ENCODE results near the gene PHF21A. TPM values are rescaled to one million over a fixed set of nuclear protein-coding genes. Genes with fewer than 3 reads are reported as not detected.
A peak's percentile ranks its signal among the peaks of the same experiment; 100 is the strongest.

Gene PHF21A
- total RNA-seq, 4 donors from 2014 or later, result 9.8 to 20.2 (median 15.4) TPM

DNA sequence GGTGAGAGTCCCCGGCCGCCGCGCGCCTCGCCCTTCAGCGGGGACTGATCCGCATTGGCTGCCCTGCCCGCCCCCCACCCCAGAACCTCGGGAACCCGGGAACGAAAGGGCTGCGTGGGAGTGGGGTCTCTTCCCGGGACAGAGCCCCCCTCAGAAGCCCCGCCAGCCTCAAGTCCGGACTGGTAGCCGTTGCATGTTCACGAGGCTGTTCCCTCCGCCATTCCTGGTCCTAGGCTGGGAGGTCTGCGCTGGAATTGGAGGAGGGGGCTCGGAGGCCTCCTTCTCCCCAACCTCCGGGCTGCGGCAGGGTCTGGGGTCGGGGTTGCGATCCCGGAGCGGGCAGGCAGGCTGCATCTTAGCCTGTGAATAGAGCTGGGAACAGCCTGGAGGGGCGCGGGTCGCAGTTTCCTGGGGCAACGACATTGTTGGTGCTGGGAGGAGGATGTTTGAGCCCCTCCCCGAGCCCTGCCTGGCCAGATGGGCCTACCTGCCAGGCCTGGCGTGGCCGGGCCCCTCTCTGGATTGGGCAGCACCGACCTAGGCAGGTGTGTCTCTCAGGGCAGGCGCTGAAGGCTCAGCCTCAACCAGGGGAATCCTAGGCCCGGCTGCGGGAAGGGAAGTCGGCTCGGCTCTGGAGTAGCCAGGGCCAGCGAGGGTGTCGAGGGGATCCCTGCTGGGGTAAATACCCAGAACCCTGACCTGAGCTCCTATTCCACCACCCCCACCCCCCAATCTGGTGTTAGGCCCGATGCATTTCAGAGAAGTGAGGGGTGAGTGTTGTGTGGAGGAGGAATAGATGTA lies 235.1 kb downstream of the PHF21A start:
- H3K27ac ChIP-seq, result no peak overlapping the region
- H3K27me3 ChIP-seq, result no peaks in the 10 kb centered on the region
- TF ChIP-seq POLR2A (IDR thresholded peaks at IDR 0.05), result no peak
- TF ChIP-seq, protein P1, sequence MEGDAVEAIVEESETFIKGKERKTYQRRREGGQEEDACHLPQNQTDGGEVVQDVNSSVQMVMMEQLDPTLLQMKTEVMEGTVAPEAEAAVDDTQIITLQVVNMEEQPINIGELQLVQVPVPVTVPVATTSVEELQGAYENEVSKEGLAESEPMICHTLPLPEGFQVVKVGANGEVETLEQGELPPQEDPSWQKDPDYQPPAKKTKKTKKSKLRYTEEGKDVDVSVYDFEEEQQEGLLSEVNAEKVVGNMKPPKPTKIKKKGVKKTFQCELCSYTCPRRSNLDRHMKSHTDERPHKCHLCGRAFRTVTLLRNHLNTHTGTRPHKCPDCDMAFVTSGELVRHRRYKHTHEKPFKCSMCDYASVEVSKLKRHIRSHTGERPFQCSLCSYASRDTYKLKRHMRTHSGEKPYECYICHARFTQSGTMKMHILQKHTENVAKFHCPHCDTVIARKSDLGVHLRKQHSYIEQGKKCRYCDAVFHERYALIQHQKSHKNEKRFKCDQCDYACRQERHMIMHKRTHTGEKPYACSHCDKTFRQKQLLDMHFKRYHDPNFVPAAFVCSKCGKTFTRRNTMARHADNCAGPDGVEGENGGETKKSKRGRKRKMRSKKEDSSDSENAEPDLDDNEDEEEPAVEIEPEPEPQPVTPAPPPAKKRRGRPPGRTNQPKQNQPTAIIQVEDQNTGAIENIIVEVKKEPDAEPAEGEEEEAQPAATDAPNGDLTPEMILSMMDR (IDR thresholded peaks at IDR 0.05 in 4 of 5, conservative IDR thresholded peaks at IDR 0.05 in 1 of 5), result no peak
- ATAC-seq (peak in 1 of 2 donors; percentile 7), DNase-seq (no peak)
- in situ Hi-C loops (cut with MboI; ENCODE audit: low sequenced_read_pairs in 4 of 4) (no loop called here), intact Hi-C loops (cut with DNase I; ENCODE audit: low total_unique reads) (no loop called here)
- H3K9me3 ChIP-seq, result no peaks in the 10 kb centered on the region
- peaks cover 5 to 6% of the 10 kb centered on the region in 2 donors for H3K4me1 ChIP-seq
- peak overlapping the region; percentile 25 to 52 (median 51) for H3K4me3 ChIP-seq
- H3K36me3 ChIP-seq, result peaks cover 0 to 11% of the 10 kb centered on the region in 2 donors

DNA sequence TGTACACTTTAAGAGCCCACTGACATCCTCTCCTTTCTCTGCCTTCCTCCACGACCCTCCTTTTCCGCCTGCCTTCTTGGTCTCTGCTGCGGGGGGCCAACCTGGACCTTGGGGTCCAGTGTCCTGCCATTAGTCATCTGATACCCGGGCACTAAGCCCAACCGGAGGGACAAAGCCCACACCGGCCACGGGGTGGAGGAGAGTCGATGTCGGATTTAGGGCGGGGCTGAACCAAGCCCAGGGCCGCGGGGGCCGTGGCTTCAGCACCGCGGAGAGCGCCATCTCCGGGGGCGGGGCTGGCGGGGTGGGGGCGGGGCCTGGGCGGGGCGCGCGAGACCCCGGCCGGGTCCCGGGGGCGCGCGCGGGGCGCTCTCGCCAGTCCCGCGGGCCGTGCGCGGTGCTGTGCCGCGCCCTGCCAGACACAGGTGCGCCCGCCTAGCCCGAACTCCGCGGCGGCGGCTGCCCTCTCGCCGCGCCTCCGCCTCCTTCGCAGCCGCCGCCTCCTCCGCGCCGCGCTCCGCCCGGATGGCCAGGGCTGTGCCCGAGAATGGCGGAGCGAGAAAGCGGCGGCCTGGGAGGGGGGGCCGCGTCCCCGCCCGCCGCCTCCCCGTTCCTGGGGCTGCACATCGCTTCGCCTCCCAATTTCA lies 235.9 kb downstream of the PHF21A start, which contains the start of gene MAPK8IP1:
TSS of gene MAPK8IP1 (plus strand) at position 378 of the 647 bp plus-strand sequence. CDS start at position 548, 170 bp downstream.
- in situ Hi-C loops (cut with MboI; ENCODE audit: low sequenced_read_pairs in 4 of 4) (no loop called here), intact Hi-C loops (cut with DNase I; ENCODE audit: low total_unique reads) (no loop called here)
- Histone ChIP-seq H3K36me3 (peaks cover 0 to 19% of the 10 kb centered on the region in 2 donors), H3K27ac (no peak within 1 kb of the TSS), H3K9me3 (no peaks in the 10 kb centered on the region), H3K4me1 (peaks cover 5 to 8% of the 10 kb centered on the region in 2 donors), H3K27me3 (no peaks in the 10 kb centered on the region), H3K4me3 (peak within 1 kb of the TSS; percentile 25 to 52 (median 51))
- DNase-seq (peak in 1 of 2 donors; percentile 35), ATAC-seq (peak; percentile 67 to 70)
- TF ChIP-seq POLR2A (IDR thresholded peaks at IDR 0.05), result no peak
- TF ChIP-seq, protein P1 (IDR thresholded peaks at IDR 0.05 in 4 of 5, conservative IDR thresholded peaks at IDR 0.05 in 1 of 5), result no peak

DNA sequence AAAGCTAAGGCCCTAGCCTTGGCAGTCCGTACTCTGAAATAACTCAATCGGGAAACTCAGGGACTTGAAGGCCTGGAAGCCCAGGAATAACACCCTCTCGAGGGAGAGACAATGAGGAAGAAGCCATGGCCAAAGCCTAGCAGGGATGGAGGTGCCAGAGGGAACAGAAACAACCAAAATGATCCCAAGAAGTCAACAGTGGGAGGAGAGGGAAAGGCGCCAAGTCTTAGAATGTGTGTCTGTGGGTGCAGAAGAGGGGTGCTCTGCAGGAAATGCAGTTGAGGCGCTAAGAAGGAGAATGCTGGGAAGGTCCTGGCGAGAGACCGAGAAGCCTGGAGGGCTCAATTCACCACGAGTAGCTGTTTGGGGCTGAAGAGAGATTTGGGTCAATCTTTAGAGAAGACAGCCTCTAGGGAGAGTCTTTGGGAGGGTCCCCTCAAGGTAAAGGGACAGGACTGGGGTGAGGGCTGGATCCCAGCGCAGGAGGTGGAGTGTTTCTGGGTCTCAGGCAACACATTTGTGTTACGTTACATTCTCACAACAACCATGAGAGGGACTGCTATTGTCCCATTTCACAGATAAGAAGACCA lies 236.6 kb downstream of the PHF21A start:
- Histone ChIP-seq H3K36me3 (peaks cover 0 to 22% of the 10 kb centered on the region in 2 donors), H3K4me3 (no peak overlapping the region), H3K27ac (no peak overlapping the region), H3K27me3 (no peaks in the 10 kb centered on the region), H3K4me1 (peaks cover 5 to 12% of the 10 kb centered on the region in 2 donors), H3K9me3 (no peaks in the 10 kb centered on the region)
- no peak for DNase-seq
- intact Hi-C loops (cut with DNase I; ENCODE audit: low total_unique reads) (no loop called here), in situ Hi-C loops (cut with MboI; ENCODE audit: low sequenced_read_pairs in 4 of 4) (no loop called here)
- TF ChIP-seq POLR2A (IDR thresholded peaks at IDR 0.05), result no peak
- TF ChIP-seq, protein P1 (IDR thresholded peaks at IDR 0.05 in 4 of 5, conservative IDR thresholded peaks at IDR 0.05 in 1 of 5), result no peak
- no peak for ATAC-seq

Other genes starting within 250 kb of the PHF21A start
- gene MAPK8IP1, start 235.8 kb downstream of the PHF21A start, total RNA-seq, result 1 to 10 TPM; 1.4 to 4.0 (median 1.9) TPM
- not detected for gene FREY1, start 214.2 kb downstream of the PHF21A start, total RNA-seq
- gene PEX16, start 203.6 kb downstream of the PHF21A start, total RNA-seq, result 10 to 100 TPM; 18.5 to 27.2 (median 20.5) TPM
- not detected for gene LARGE2, start 198.8 kb downstream of the PHF21A start, total RNA-seq
- under 1 TPM; 0.27 to 0.69 (median 0.57) TPM for gene CREB3L1, start 156.2 kb upstream of the PHF21A start, total RNA-seq
- 100 to 1,000 TPM; 127 to 155 (median 131) TPM for gene DGKZ, start 226.0 kb upstream of the PHF21A start, total RNA-seq

Data from gastrocnemius medialis (tissue), 4 donors.